Mononuclear cell (primary cell): ENCODE data around the gene ZNF827. TPM values are rescaled to one million over a fixed set of nuclear protein-coding genes. Genes with fewer than 3 reads are reported as not detected.
A peak's percentile ranks its signal among the peaks of the same experiment; 100 is the strongest.

Experiments used
- H3K27me3 ChIP-seq: 2 replicates; pipeline ENCODE4 v1.6.0; 2011; ENCODE audit warnings: low read length, control low read depth; ENCODE audit not compliant: insufficient read depth
- H3K4me1 ChIP-seq: 2 replicates; pipeline ENCODE4 v1.5.1; 2011; ENCODE audit warnings: mild to moderate bottlenecking, low read length, control low read depth; ENCODE audit not compliant: insufficient read depth
- H3K4me3 ChIP-seq: 2 replicates; pipeline ENCODE4 v1.5.1; 2011; ENCODE audit warnings: mild to moderate bottlenecking, low read length, moderate library complexity
- H3K9me3 ChIP-seq: 2 replicates; pipeline ENCODE4 v1.5.1; 2011; ENCODE audit warnings: low read depth, mild to moderate bottlenecking, control low read depth, low read length
- total RNA-seq: library from RNA; depleted of rRNA; stranded (reverse); fragments of >200 nt; gene quantifications from one replicate; pipeline ENCODE4 v1.2.3, GENCODE V29; 2012

ZNF827 gene
- total RNA-seq, 1 donor, result 14.0 TPM

- no peak overlapping the region for H3K4me3 ChIP-seq
- H3K4me1 ChIP-seq, result no peaks in the 10 kb centered on the region
- no peaks in the 10 kb centered on the region for H3K9me3 ChIP-seq
- H3K27me3 ChIP-seq, result no peaks in the 10 kb centered on the region
Measured at GRCh38 chr4:145739845-145740244, 198.8 kb downstream of the ZNF827 start.

- Histone ChIP-seq H3K4me3 (no peak overlapping the region), H3K27me3 (peaks cover 5% of the 10 kb centered on the region), H3K9me3 (no peaks in the 10 kb centered on the region), H3K4me1 (peaks cover 5% of the 10 kb centered on the region)
Measured at GRCh38 chr4:145736241-145736831, 202.3 kb downstream of the ZNF827 start.

GRCh38 chr4:145735827-145736226 lies 202.8 kb downstream of the ZNF827 start:
- Histone ChIP-seq H3K9me3 (no peaks in the 10 kb centered on the region), H3K27me3 (peaks cover 5% of the 10 kb centered on the region), H3K4me1 (peaks cover 5% of the 10 kb centered on the region), H3K4me3 (no peak overlapping the region)

- Histone ChIP-seq H3K4me3 (no peak overlapping the region), H3K27me3 (peaks cover 5% of the 10 kb centered on the region), H3K9me3 (no peaks in the 10 kb centered on the region), H3K4me1 (peaks cover 5% of the 10 kb centered on the region)
Measured at GRCh38 chr4:145735347-145735675, 203.3 kb downstream of the ZNF827 start.

- H3K9me3 ChIP-seq, result no peaks in the 10 kb centered on the region
- H3K4me1 ChIP-seq, result peaks cover 5% of the 10 kb centered on the region
- no peak overlapping the region for H3K4me3 ChIP-seq
- peaks cover 5% of the 10 kb centered on the region for H3K27me3 ChIP-seq
Measured at GRCh38 chr4:145734576-145735346, 203.9 kb downstream of the ZNF827 start.

- Histone ChIP-seq H3K27me3 (peaks cover 7% of the 10 kb centered on the region), H3K9me3 (no peaks in the 10 kb centered on the region), H3K4me1 (peaks cover 5% of the 10 kb centered on the region), H3K4me3 (no peak overlapping the region)
Measured at GRCh38 chr4:145734031-145734430, 204.6 kb downstream of the ZNF827 start.

- no peaks in the 10 kb centered on the region for H3K9me3 ChIP-seq
- peaks cover 5% of the 10 kb centered on the region for H3K4me1 ChIP-seq
- peak overlapping the region; percentile 46 for H3K4me3 ChIP-seq
- H3K27me3 ChIP-seq, result peaks cover 7% of the 10 kb centered on the region
Measured at GRCh38 chr4:145732895-145733880, 205.4 kb downstream of the ZNF827 start.

- Histone ChIP-seq H3K4me1 (peaks cover 5% of the 10 kb centered on the region), H3K9me3 (no peaks in the 10 kb centered on the region), H3K27me3 (peaks cover 7% of the 10 kb centered on the region), H3K4me3 (peak overlapping the region; percentile 46)
Measured at GRCh38 chr4:145732001-145732815, 206.4 kb downstream of the ZNF827 start.

- Histone ChIP-seq H3K4me1 (peaks cover 5% of the 10 kb centered on the region), H3K9me3 (no peaks in the 10 kb centered on the region), H3K4me3 (no peak overlapping the region), H3K27me3 (peaks cover 7% of the 10 kb centered on the region)
Measured at GRCh38 chr4:145731028-145731427, 207.6 kb downstream of the ZNF827 start.

- peaks cover 5% of the 10 kb centered on the region for H3K4me1 ChIP-seq
- H3K27me3 ChIP-seq, result peaks cover 7% of the 10 kb centered on the region
- H3K4me3 ChIP-seq, result no peak overlapping the region
- H3K9me3 ChIP-seq, result no peaks in the 10 kb centered on the region
Measured at GRCh38 chr4:145730026-145730425, 208.6 kb downstream of the ZNF827 start.

GRCh38 chr4:145723336-145723735 lies 215.3 kb downstream of the ZNF827 start:
- H3K4me3 ChIP-seq, result no peak overlapping the region
- no peaks in the 10 kb centered on the region for H3K27me3 ChIP-seq
- H3K4me1 ChIP-seq, result peaks cover 6% of the 10 kb centered on the region
- no peaks in the 10 kb centered on the region for H3K9me3 ChIP-seq

- peaks cover 6% of the 10 kb centered on the region for H3K4me1 ChIP-seq
- H3K27me3 ChIP-seq, result no peaks in the 10 kb centered on the region
- H3K9me3 ChIP-seq, result no peaks in the 10 kb centered on the region
- H3K4me3 ChIP-seq, result no peak overlapping the region
Measured at GRCh38 chr4:145722561-145722960, 216.1 kb downstream of the ZNF827 start.

- peaks cover 6% of the 10 kb centered on the region for H3K4me1 ChIP-seq
- H3K9me3 ChIP-seq, result no peaks in the 10 kb centered on the region
- H3K4me3 ChIP-seq, result no peak overlapping the region
- H3K27me3 ChIP-seq, result peaks cover 4% of the 10 kb centered on the region
Measured at GRCh38 chr4:145720656-145721055, 218.0 kb downstream of the ZNF827 start.

- Histone ChIP-seq H3K4me3 (no peak overlapping the region), H3K4me1 (peaks cover 6% of the 10 kb centered on the region), H3K27me3 (peaks cover 6% of the 10 kb centered on the region), H3K9me3 (no peaks in the 10 kb centered on the region)
Measured at GRCh38 chr4:145719752-145720624, 218.6 kb downstream of the ZNF827 start.
